HL-60/S4 treated with retinoic acid at 250 ng/mL for 4 days and 3 days (cell line): ENCODE measurements around the gene CAPN12.

Experiments
- in situ Hi-C: fragments of 300-500 bp; cut with MboI; formaldehyde crosslinking; loops from 2 replicates; pipeline ENCODE4 v1.7.0; 2022; ENCODE audit warnings: low sequenced_read_pairs

The CAPN12 gene

DNA sequence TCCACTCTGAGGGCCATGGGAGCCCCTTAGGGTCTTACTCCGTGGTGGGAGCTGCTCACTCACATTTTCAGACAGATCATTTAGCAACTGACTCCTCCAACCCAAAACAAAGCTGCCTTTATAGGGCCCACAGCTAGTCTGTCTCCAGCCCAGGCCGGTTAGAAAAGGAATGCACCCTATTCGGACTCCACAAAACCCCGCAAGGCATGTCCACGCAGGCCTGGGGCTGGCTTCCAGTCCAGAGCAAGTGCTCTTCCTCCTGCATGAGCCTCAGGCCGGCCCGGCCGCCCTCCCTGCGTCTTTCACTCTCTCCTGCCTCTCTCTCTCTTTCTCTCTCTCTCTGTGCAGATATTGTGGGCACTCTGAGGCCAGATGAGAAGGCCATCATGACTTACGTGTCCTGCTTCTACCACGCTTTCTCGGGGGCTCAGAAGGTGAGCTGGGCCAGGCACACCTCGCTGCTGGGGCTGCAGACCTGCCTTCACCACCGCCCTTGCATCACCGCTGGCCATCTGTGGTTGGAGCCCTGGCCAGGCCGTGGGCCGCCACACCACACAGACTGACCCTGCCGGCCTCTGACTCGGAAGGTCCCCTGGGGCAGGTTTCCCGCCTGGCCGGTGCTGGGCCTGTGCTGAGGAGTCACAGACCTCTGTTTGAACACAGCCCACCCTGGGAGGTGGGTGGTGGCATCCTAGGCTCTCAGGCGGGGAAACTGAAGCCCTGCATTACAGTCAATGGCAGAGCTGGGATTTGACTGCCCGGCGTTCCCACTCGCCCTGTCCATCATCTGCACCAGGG lies 33.1 kb downstream of the CAPN12 start:
- in situ Hi-C loops, result no loop called here

DNA sequence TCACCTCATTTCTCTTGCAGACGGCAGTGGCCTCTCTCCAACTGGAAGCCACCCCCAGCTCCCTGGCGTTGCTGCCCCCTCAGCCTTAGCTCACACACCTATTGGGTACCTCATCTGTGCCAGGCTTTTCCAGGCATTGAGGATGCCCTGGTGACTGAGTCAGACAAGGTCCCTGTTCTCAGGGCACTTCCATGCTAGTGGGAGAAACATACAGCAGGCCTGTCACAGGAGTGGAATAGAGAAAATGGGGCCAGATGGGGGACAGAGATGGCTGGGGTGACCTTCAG lies 33.9 kb downstream of the CAPN12 start:
- in situ Hi-C loops, result no loop called here

DNA sequence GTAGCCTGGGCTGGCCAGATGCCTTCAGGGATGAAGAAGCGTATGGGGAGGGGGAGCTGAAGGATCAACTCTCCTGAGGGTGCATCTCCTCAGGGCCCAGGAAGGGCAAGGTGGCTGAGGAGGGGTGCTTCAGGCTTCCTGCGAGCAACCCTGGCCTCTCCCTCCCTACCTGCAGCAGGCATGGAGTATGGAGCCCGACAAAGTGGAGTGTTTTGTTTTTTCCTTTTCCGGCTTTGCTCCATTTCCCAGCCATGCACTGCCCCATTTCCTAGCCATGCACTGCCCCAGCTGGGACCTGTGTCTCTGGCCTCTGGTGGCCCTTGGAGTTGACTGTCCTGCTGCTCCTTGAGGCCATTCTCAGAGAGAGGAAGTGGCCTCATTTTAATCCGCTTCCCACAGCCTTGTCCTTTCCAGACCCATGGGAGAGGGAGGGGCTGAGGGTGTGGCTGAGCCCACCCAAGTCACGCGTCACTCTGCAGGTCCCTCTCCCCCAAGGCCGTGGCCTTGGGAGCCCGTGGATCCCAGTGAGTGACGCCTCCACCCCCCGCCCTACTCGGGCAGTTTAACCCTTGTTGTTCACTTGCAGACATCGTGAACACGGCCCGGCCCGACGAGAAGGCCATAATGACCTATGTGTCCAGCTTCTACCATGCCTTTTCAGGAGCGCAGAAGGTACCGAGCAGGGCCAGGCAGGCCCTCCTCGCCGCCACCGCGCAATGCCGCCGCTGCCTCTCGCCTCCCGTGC lies 34.4 kb downstream of the CAPN12 start:
- in situ Hi-C loops, result no loop called here

DNA sequence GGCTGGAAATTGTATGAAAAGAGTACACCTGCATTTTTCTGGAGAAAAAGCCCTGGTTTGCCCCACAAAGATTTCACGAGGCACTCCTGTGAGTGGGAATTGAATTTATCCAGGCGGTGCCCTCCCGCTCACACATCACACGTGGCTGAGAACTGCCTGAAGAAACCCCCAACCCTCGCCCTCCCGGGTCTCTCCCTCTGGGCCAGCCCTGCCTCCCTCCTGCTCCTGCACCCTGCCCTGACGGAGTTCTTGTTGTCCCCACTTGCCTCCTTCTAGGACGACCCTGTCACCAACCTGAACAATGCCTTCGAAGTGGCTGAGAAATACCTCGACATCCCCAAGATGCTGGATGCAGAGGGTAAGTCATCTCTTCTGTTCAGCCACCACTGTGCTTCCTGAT lies 35.2 kb downstream of the CAPN12 start:
- in situ Hi-C loops, result no loop called here

DNA sequence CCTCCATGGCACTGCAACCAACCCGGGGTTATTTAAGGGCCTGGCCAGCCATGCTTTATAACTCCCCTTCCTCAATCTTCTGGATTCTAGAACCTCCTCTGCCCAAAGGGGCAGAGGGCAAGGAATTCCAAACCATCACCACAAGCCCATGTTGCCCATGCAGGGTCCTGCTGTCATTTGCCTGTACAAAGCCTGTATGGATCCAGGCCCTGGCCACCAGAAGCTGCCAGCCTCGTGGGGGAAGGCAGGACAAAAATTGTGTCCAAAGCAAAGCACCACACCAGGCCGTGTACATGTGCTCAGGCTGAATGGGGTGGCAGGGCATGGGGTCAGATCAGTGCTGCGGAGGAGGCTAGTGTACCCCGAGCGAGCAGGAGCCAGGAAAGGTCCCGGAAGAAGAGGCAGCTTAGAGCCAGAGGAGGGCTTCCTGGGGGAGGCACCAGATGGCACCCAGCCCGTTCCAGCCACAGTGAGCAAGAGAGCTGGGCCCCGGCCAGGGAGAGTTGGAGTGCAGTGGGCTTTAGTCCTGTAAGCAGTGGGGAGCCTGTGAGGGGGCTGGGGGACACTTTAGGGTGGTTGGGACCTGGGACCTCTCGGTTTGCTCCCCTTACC lies 35.8 kb downstream of the CAPN12 start:
- in situ Hi-C loops, result no loop called here

DNA sequence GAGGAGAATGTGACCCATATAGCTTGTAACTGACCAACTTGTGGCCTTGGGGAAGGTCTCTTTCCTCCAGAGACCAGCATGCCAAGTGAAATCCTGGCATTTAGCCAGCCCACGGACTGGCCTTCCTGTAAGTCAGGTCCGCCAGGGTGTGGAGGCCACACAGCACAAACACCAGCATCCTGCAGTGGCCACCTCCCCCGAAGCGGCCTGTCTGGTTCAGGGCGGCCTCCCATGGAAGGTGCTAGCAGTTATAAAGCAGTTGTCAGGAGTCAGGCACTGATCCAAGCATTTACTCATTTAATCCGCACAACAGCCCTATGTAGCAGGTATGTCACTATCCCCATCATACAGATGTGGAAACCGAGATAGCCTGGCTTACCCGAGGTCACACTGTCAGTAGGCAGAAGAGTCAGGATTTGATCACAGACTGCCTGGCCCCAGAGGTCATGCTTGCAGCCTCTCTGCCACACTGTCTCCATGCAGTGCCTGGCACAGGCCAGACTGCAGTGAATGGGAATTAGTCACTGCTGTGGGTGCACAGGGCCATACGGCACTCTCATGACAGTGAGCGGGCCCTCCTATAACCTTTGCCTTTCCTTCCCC lies 36.7 kb downstream of the CAPN12 start:
- in situ Hi-C loops, result no loop called here

DNA sequence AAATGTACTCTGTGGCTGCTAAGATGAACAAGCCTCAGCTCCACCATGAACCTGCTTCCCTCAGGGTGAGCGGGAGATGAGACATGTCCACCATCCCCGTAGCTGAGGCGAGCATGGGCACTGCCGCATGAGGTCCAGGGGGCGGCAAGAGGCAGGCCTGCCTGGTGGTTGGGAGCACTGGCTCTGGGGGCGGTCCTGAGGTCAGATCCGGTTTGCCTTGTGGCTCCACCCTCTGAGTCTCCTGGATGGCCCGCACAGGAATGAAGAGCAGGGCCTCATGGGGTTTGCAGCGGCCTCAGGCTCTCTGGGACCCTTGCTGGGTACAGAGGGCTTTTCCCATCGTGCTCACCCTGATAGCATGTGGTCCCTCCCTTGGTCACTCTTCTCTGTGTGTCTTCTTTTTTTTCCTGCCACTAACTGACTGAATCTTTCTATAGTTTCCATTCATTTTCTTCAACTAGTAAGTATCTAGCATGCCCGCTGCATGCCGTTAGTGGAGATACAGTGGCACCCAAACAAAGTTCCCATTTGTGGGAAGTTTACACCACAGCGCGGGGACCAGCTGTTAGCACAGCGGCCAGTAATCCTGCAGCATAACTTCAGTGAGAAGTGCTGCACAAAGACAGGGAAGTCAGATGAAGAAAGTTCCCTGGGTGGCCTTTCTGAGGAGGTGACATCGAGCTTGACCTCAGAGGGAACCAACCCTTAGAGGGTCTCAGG lies 37.3 kb downstream of the CAPN12 start:
- in situ Hi-C loops, result no loop called here

DNA sequence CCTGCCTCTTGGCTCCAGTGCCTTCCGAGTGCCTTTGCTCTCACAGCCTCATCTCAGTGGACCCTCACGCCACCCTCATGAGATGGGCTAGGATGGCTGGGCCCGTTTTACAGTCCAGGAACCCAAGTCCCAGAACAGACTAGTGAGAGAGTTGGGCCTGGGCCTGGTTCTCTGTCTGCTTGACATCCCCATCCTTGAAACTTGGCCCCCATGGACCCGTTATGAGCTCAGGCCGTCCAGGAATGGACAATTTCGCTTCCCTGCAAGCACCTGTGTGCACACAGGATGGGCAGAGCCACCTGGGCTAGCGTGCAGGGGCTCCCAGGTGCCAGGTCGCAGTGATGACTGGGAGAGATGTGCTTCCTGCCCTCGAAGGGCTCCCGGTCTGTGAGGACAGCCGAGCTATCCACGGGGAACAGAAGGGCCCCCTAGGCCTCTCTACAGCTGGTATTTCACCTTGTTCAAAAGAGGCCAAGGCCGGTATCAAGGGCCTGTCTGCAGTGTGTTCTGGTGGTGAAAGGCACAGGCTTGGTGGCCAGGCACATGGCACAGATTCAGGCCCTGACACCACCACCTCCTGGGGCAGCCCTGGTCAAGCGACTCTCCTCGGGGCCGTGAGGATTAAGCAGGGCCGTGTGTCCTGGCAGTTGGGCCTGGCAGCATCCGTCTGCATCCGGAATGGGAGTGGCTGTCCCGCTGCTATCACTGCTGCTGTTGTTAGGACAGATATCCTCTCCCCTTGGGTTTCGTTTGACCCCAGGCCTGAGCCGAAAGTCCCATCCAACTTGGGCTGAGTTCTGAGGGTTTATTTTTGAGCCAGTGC lies 38.9 kb downstream of the CAPN12 start:
- in situ Hi-C loops, result no loop called here

DNA sequence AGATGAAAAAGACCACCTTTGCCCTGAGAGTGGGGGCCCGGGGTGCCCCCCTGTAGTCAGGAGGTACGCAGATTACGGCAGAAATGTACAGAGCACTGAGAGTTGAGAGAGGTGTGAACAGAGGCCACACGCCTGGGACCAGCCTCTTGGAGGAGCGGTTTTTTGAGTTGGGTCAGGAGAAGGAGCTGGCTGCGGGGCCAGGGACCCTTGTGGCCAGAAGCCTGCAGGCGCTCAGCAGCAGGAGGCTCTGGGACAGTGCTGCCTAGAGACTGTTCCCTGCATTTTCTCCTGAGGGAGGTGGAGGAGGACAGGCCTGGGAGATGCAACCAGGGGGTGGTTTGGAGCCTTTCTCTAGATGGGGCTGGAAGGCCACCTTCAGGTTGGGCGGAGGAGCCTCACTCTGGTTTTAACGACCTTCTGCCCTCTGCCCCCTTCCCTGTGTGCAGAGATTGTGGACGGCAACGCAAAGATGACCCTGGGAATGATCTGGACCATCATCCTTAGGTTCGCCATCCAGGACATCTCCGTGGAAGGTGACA lies 39.7 kb downstream of the CAPN12 start:
- in situ Hi-C loops, result no loop called here

DNA sequence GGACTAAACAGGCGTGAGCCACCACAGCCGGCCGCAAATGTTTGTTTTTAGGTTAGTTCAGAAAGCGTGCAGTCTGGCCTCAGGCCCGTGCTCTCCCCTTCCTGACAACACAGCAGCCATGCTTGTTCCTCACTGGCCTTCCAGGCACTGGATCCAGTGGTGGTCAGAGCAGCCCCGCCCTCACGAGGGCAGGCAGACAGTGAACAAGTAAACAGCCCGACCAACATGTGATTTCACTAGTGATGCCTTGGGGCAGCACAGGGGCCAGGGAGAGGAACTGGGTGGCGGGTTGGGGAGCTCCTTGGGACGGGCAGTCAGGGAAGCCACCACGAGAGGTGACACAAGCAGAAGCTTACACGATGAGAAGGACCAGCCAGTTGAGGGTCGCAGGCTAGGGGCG lies 40.8 kb downstream of the CAPN12 start:
- in situ Hi-C loops, result no loop called here

DNA sequence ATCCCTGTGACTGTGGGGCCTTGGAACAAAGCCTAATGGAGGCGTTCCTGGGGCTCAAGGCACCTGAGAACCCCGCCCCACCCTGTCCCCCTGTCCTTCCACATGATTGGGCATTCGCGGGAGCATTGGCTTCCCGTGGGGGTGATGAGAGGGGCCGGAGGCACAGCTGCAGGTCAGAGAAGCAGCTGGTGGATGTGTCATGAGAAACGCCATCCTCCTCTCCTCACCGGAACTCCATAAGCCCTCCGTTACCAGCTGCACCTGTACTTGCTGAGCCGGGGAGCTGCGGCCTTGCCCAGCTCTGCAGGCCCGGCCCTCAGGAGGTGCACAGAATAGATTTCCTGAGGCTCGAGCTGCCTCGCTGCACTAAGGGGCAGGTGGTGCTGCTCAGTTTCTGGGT lies 42.0 kb downstream of the CAPN12 start:
- in situ Hi-C loops, result no loop called here

DNA sequence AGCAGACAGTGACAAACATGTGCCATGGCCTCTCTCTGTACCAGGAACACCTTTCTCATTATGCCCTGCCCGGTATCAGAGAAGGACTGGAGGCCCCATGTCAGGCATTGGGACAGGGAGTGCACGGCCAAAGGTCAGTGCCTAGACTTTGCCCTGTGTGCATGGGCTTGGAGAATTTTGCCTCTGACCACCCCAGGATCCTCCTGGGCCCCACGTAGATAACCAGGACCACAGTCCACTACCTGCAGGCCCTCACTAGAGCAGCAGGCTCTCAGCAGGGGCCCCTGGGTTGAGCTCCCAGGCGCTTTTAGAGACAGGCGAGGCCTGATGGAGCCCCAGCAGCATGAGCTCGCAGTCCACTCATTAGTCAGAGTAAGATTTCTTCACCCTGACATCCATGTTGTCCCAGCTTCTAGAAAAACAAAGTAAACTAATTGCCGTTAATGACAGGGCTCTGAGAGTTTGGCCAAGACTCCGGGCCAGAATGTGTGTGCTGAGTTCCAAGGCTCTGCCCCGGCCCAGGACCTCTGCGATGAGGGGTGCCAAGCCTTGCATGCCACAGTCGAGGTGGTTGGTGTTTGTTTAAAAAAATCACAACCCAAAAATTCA lies 42.7 kb downstream of the CAPN12 start:
- in situ Hi-C loops, result no loop called here

DNA sequence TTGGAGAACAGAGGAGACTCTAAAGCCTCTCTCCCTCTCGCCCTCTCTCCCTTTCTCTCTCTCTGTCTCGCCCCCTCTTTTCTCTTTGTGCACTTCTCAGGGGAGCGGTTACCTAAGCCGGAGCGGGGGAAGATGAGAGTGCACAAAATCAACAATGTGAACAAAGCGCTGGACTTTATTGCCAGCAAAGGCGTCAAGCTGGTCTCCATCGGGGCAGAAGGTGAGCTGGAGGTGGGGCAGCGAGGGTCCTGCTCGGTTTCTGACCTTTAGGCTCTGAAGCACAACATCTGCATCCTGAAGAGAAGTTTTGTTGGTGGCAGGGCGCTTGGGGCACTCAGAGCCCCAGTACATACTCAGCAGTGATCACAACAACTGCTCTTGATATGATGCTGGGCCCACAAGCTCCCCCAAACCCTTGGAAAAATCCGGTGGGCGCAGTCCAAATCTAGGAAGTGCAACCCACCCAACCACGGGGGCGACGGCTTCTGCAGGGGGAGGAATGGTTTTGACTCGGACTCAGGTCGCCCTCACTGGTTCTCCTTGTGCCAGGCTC lies 43.3 kb downstream of the CAPN12 start:
- in situ Hi-C loops, result no loop called here

DNA sequence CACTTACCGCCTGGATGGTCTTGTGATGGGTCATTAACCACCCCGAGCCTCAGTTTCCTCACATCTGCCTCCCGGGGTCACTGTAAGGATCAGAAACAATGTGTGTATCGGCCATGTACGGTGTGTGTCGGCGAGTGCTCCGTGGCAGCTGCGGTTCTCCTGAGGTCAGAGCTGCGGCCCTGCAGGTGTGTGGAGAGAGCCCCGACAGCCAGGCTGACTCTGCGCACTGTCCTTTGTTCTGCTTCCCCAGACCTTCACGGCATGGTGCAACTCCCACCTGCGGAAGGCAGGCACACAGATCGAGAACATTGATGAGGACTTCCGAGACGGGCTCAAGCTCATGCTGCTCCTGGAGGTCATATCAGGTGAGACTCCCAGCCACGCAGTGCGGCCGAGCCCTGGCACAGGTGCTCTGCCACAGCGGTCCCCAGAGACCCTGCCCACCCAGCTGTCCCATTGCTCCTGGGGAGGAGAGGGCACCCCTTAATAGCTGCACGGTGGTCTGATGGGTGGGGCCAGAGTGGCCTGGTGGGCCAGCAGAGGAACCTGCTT lies 43.8 kb downstream of the CAPN12 start:
- in situ Hi-C loops, result no loop called here

DNA sequence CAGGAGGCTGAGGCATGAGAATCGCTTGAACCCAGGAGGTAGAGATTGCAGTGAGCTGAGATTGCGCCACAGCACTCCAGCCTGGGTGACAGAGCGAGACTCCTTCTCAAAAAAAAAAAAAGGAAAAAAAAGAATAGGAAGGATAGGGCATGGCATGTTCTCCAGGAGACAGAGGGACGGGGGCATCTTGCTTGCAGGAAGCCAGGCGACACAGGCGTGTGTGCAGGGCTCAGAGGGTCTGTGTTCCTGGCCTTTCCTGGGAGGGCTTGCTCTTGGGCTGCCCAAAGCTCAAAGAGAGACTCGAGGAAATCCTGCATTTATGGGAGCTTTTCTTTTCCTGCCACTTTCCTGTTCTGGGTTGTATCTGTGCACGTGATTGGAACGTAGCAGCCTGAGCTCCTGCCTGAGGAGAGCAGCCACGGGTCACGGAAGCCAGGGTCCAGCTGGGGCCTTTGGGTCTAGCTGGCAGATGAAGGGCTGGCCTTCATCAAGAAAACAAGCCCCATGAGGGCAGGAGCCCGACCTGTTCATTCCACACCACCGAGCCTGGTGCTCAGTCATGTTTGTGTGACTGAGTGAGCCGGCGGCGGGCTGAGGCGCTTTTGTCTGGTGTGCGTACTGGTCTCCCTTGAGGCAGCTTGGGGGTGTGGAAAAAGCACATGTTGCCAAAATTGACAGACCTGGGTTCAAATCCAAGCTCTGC lies 44.5 kb downstream of the CAPN12 start:
- in situ Hi-C loops, result no loop called here

DNA sequence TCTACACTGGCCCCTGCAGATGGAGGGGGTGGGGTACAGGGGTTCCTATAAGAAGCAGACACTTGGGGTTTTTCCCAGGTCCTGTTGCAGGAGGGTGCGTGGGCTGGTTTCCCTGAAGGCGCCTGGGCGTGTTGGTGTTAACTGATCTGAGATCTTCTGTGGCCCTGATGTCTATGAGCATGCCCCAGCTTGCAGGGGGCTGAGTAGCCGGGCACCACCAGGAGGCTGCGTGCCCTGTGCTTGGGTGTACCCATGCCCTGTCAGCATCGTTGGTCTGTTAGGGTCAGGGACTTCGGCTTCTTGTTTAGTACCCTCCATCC lies 45.3 kb downstream of the CAPN12 start:
- in situ Hi-C loops, result no loop called here

DNA sequence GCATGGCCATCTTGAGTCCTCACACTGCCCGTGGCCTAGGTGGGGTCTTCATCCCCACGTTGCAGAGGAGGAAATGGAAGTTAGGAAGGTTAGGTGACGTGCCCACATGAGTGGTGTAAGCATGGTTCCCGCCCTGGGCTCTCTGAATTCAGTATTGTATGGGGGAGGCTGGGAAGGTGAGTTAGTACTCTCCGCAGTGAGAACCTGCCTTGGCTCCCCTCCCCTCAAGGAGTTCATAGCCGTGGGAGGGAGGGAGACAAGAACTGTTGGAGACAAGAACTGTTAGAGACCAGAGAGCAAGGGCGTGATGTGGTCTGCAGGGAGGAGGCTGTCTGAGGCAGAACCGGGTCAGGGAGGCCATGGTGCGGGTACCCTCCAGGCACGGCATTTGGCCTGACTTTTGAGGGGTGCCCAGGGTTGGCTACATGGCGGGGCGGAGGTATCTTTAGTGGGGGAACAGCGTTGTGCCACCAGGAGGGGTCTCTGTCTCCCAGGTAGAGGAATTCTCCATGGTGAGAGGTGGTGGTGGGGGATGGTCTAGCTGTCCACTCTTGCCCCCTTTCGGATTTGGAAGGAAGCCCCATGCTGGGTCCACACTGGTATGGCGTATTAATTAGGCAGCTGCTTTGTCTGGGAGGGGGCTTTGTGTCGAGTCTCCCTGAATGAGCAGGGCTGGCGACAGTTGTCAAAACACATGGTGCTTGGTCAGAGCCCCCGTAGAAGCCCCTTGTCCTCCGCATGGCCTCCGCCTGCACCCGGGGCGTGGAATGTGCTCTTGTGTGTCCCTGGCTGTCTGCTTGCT lies 45.8 kb downstream of the CAPN12 start:
- in situ Hi-C loops, result no loop called here

DNA sequence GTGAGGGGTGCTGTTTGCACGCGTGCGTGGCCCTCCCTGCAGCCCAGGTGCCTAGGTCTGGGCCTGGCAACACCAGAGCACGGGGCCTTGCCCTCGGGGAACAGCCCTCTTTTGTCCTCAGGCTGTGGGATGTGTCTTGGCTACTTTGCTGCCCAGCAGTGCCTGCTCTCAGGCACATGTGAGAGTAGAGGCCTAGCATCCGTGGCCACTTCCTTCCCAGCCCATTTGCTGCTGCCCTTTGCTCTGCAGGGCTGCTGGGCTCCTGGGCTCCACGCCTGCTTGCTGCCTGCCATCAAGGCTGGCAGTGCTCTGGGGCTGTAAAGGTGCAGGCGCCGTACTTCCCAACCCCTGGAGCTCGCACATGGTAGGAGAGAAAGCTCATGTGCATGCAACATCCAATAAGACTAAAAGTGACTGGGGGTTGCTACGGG lies 46.6 kb downstream of the CAPN12 start:
- in situ Hi-C loops, result no loop called here
